ENCODE data around the gene MBIP. TPM values are rescaled to one million over a fixed set of nuclear protein-coding genes. Genes with fewer than 3 reads are reported as not detected.

MBIP gene
- total and polyA plus RNA-seq, 4 donors = 8.1 to 17.5 (median 10.3) TPM

- Histone ChIP-seq H3K27ac (ENCODE audit: low read depth in 1 of 2, low read length in 2 of 2) (no peak overlapping the region), H3K9ac (ENCODE audit: low read depth in 1 of 2, low read length in 2 of 2) (no peak overlapping the region), H3K4me1 (ENCODE audit: control insufficient read depth in 4 of 4, insufficient read depth in 4 of 4, low read length in 3 of 4) (no peaks in the 10 kb centered on the region), H3K36me3 (ENCODE audit: control insufficient read depth in 4 of 4, insufficient read depth in 3 of 4, low read depth in 1 of 4, low read length in 3 of 4) (no peaks in the 10 kb centered on the region), H3K9me3 (ENCODE audit: control insufficient read depth in 4 of 4, low read length in 3 of 4) (no peaks in the 10 kb centered on the region), H3K27me3 (ENCODE audit: control insufficient read depth in 4 of 4, insufficient read depth in 4 of 4, low read length in 3 of 4) (peaks cover 0 to 6% (median 0%) of the 10 kb centered on the region in 4 donors), H3K4me3 (ENCODE audit: low read depth in 1 of 3, low read length in 3 of 3) (no peak overlapping the region)
- TF ChIP-seq FOXA2 (IDR thresholded peaks at IDR 0.05) (no peak), RAD21 (IDR thresholded peaks at IDR 0.05) (no peak), MAX (IDR thresholded peaks at IDR 0.05) (no peak), FOXA1 (IDR thresholded peaks at IDR 0.05) (no peak), GABPA (IDR thresholded peaks at IDR 0.05 in 1 of 2, conservative IDR thresholded peaks at IDR 0.05 in 1 of 2) (no peak), TAF1 (conservative IDR thresholded peaks at IDR 0.05) (no peak), RXRA (IDR thresholded peaks at IDR 0.05) (no peak), NR2F2 (IDR thresholded peaks at IDR 0.05) (no peak), YY1 (IDR thresholded peaks at IDR 0.05) (no peak), SP1 (IDR thresholded peaks at IDR 0.05) (no peak)
- TF ChIP-seq, protein P1, sequence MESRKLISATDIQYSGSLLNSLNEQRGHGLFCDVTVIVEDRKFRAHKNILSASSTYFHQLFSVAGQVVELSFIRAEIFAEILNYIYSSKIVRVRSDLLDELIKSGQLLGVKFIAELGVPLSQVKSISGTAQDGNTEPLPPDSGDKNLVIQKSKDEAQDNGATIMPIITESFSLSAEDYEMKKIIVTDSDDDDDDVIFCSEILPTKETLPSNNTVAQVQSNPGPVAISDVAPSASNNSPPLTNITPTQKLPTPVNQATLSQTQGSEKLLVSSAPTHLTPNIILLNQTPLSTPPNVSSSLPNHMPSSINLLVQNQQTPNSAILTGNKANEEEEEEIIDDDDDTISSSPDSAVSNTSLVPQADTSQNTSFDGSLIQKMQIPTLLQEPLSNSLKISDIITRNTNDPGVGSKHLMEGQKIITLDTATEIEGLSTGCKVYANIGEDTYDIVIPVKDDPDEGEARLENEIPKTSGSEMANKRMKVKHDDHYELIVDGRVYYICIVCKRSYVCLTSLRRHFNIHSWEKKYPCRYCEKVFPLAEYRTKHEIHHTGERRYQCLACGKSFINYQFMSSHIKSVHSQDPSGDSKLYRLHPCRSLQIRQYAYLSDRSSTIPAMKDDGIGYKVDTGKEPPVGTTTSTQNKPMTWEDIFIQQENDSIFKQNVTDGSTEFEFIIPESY (IDR thresholded peaks at IDR 0.05) = no peak
- TF ChIP-seq, protein P2, sequence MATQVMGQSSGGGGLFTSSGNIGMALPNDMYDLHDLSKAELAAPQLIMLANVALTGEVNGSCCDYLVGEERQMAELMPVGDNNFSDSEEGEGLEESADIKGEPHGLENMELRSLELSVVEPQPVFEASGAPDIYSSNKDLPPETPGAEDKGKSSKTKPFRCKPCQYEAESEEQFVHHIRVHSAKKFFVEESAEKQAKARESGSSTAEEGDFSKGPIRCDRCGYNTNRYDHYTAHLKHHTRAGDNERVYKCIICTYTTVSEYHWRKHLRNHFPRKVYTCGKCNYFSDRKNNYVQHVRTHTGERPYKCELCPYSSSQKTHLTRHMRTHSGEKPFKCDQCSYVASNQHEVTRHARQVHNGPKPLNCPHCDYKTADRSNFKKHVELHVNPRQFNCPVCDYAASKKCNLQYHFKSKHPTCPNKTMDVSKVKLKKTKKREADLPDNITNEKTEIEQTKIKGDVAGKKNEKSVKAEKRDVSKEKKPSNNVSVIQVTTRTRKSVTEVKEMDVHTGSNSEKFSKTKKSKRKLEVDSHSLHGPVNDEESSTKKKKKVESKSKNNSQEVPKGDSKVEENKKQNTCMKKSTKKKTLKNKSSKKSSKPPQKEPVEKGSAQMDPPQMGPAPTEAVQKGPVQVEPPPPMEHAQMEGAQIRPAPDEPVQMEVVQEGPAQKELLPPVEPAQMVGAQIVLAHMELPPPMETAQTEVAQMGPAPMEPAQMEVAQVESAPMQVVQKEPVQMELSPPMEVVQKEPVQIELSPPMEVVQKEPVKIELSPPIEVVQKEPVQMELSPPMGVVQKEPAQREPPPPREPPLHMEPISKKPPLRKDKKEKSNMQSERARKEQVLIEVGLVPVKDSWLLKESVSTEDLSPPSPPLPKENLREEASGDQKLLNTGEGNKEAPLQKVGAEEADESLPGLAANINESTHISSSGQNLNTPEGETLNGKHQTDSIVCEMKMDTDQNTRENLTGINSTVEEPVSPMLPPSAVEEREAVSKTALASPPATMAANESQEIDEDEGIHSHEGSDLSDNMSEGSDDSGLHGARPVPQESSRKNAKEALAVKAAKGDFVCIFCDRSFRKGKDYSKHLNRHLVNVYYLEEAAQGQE (IDR thresholded peaks at IDR 0.05) = no peak
- no peak for DNase-seq (ENCODE audit: low spot score)
Observed at GRCh38 chr14:36264107-36264506, 56.3 kb downstream of the MBIP start.

- Histone ChIP-seq H3K27me3 (ENCODE audit: control insufficient read depth in 4 of 4, insufficient read depth in 4 of 4, low read length in 3 of 4) (peaks cover 0 to 6% (median 0%) of the 10 kb centered on the region in 4 donors), H3K36me3 (ENCODE audit: control insufficient read depth in 4 of 4, insufficient read depth in 3 of 4, low read depth in 1 of 4, low read length in 3 of 4) (no peaks in the 10 kb centered on the region), H3K9me3 (ENCODE audit: control insufficient read depth in 4 of 4, low read length in 3 of 4) (no peaks in the 10 kb centered on the region), H3K4me3 (ENCODE audit: low read depth in 1 of 3, low read length in 3 of 3) (no peak overlapping the region), H3K27ac (ENCODE audit: low read depth in 1 of 2, low read length in 2 of 2) (no peak overlapping the region), H3K4me1 (ENCODE audit: control insufficient read depth in 4 of 4, insufficient read depth in 4 of 4, low read length in 3 of 4) (no peaks in the 10 kb centered on the region), H3K9ac (ENCODE audit: low read depth in 1 of 2, low read length in 2 of 2) (no peak overlapping the region)
- no peak for TF ChIP-seq TAF1 (conservative IDR thresholded peaks at IDR 0.05)
- TF ChIP-seq YY1 (IDR thresholded peaks at IDR 0.05) = no peak
- no peak for TF ChIP-seq RAD21 (IDR thresholded peaks at IDR 0.05)
- TF ChIP-seq ATF3 (IDR thresholded peaks at IDR 0.05) = no peak
- TF ChIP-seq FOXA1 (IDR thresholded peaks at IDR 0.05) = no peak
- TF ChIP-seq, protein P2 (IDR thresholded peaks at IDR 0.05) = no peak
- TF ChIP-seq NR2F2 (IDR thresholded peaks at IDR 0.05) = no peak
- TF ChIP-seq JUND (IDR thresholded peaks at IDR 0.05) = no peak
- no peak for TF ChIP-seq EGR1 (IDR thresholded peaks at IDR 0.05; ENCODE audit: low read depth in 2 of 2)
- TF ChIP-seq, protein P3, sequence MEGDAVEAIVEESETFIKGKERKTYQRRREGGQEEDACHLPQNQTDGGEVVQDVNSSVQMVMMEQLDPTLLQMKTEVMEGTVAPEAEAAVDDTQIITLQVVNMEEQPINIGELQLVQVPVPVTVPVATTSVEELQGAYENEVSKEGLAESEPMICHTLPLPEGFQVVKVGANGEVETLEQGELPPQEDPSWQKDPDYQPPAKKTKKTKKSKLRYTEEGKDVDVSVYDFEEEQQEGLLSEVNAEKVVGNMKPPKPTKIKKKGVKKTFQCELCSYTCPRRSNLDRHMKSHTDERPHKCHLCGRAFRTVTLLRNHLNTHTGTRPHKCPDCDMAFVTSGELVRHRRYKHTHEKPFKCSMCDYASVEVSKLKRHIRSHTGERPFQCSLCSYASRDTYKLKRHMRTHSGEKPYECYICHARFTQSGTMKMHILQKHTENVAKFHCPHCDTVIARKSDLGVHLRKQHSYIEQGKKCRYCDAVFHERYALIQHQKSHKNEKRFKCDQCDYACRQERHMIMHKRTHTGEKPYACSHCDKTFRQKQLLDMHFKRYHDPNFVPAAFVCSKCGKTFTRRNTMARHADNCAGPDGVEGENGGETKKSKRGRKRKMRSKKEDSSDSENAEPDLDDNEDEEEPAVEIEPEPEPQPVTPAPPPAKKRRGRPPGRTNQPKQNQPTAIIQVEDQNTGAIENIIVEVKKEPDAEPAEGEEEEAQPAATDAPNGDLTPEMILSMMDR (IDR thresholded peaks at IDR 0.05; ENCODE audit: low read depth, low read length, missing input control) = no peak
- no peak for TF ChIP-seq MAX (IDR thresholded peaks at IDR 0.05)
- TF ChIP-seq HNF4G (IDR thresholded peaks at IDR 0.05) = no peak
- DNase-seq (ENCODE audit: low spot score) = no peak
- 84% methylated on average over 2 of the region's 2 CpGs for WGBS
Observed at GRCh38 chr14:36260970-36261640, 59.3 kb downstream of the MBIP start.

Measured in liver (tissue), 9 donors.